Measurements from ENCODE around the gene NGB. TPM values are rescaled to one million over a fixed set of nuclear protein-coding genes. Genes with fewer than 3 reads are reported as not detected.

NGB gene
- total and polyA plus RNA-seq, 2 donors (not counting 3 experiments of a cell fraction or from before 2014, with no cell fraction given): not detected

- H2AFZ ChIP-seq (ENCODE audit: low read depth, low read length): no peak overlapping the region
- no peak overlapping the region for H3K4me2 ChIP-seq (ENCODE audit: insufficient read depth, low read length)
- no peaks in the 10 kb centered on the region for H4K20me1 ChIP-seq (replicated peaks; ENCODE audit: control insufficient read depth, extremely low read depth, insufficient read depth, low read length)
- no peak for TF ChIP-seq JUN (IDR thresholded peaks at IDR 0.05; ENCODE audit: borderline replicate concordance, insufficient read depth, insufficient read length, low read depth)
- TF ChIP-seq MYC (IDR thresholded peaks at IDR 0.05; ENCODE audit: low read depth, low read length): no peak
- peak; percentile 92 for TF ChIP-seq EZH2 (IDR thresholded peaks at IDR 0.05; ENCODE audit: borderline replicate concordance, low read depth, low read length, severe bottlenecking)
- dilution Hi-C loops (cut with MboI; ENCODE audit: extremely low pct_ligation_motif_present, low sequenced_read_pairs): no loop called here
- no peak overlapping the region for H3K9ac ChIP-seq (replicated peaks; ENCODE audit: extremely low read depth, insufficient read depth, low read length)
- H3K36me3 ChIP-seq (ENCODE audit: control insufficient read depth in 2 of 2, extremely low read depth in 1 of 2, insufficient read depth in 2 of 2, low read length in 2 of 2): no peaks in the 10 kb centered on the region
- BruUV-seq (replicated peaks): no TSS peak
- H3K9me1 ChIP-seq (replicated peaks; ENCODE audit: control insufficient read depth, extremely low read depth, insufficient read depth, low read length): no peaks in the 10 kb centered on the region
- peaks cover 27 to 30% of the 10 kb centered on the region in 2 experiments for H3K27me3 ChIP-seq (ENCODE audit: control insufficient read depth in 2 of 2, insufficient read depth in 2 of 2, low read length in 2 of 2)
- no peak overlapping the region for H3K27ac ChIP-seq (ENCODE audit: insufficient read depth, low read depth, low read length)
- DNase-seq (ENCODE audit: low read depth, low spot score): no peak
- CTCF ChIA-PET: no interaction called here
- no peaks in the 10 kb centered on the region for H3K9me3 ChIP-seq (replicated peaks; ENCODE audit: control insufficient read depth, insufficient read depth, low read length)
- H3K4me3 ChIP-seq (replicated peaks in 1 of 3; ENCODE audit: insufficient read depth in 1 of 3, low read depth in 1 of 3, low read length in 3 of 3): no peak overlapping the region
- H3K79me2 ChIP-seq (ENCODE audit: control insufficient read depth, insufficient read depth, low read length): no peaks in the 10 kb centered on the region
- intact Hi-C loops (cut with micrococcal nuclease): no loop called here
- FAIRE-seq: no peak
- POLR2A ChIA-PET: no interaction called here
- H3K4me1 ChIP-seq (ENCODE audit: control insufficient read depth, extremely low read depth, insufficient read depth, low read length): no peaks in the 10 kb centered on the region
These were observed 469 bp downstream of the NGB start for GRCh38 chr14:77270361-77271112.

GRCh38 chr14:77268989-77269600 lies 1.9 kb downstream of the NGB start:
- no peaks in the 10 kb centered on the region for H3K9me1 ChIP-seq (replicated peaks; ENCODE audit: control insufficient read depth, extremely low read depth, insufficient read depth, low read length)
- H2AFZ ChIP-seq (ENCODE audit: low read depth, low read length): no peak overlapping the region
- POLR2A ChIA-PET: no interaction called here
- dilution Hi-C loops (cut with MboI; ENCODE audit: extremely low pct_ligation_motif_present, low sequenced_read_pairs) (no loop called here), intact Hi-C loops (cut with micrococcal nuclease) (no loop called here)
- no peaks in the 10 kb centered on the region for H3K79me2 ChIP-seq (ENCODE audit: control insufficient read depth, insufficient read depth, low read length)
- CTCF ChIA-PET: interaction anchor here (0.6 kb wide), 1 partner anchor 51 kb away, joined by 3 read pairs; the partner anchor contains the start of gene POMT2
- H3K9me3 ChIP-seq (replicated peaks; ENCODE audit: control insufficient read depth, insufficient read depth, low read length): no peaks in the 10 kb centered on the region
- no peak overlapping the region for H3K4me2 ChIP-seq (ENCODE audit: insufficient read depth, low read length)
- no peak for DNase-seq (ENCODE audit: low read depth, low spot score)
- peaks cover 27 to 30% of the 10 kb centered on the region in 2 experiments for H3K27me3 ChIP-seq (ENCODE audit: control insufficient read depth in 2 of 2, insufficient read depth in 2 of 2, low read length in 2 of 2)
- no peak overlapping the region for H3K9ac ChIP-seq (replicated peaks; ENCODE audit: extremely low read depth, insufficient read depth, low read length)
- BruUV-seq (replicated peaks): no TSS peak
- H4K20me1 ChIP-seq (replicated peaks; ENCODE audit: control insufficient read depth, extremely low read depth, insufficient read depth, low read length): no peaks in the 10 kb centered on the region
- FAIRE-seq: no peak
- no peak overlapping the region for H3K27ac ChIP-seq (ENCODE audit: insufficient read depth, low read depth, low read length)
- H3K4me3 ChIP-seq (replicated peaks in 1 of 3; ENCODE audit: insufficient read depth in 1 of 3, low read depth in 1 of 3, low read length in 3 of 3): no peak overlapping the region
- TF ChIP-seq POLR2AphosphoS5 (IDR thresholded peaks at IDR 0.05; ENCODE audit: insufficient read depth, low read depth, low read length) (no peak), MYC (IDR thresholded peaks at IDR 0.05; ENCODE audit: low read depth, low read length) (no peak), JUN (IDR thresholded peaks at IDR 0.05; ENCODE audit: borderline replicate concordance, insufficient read depth, insufficient read length, low read depth) (no peak), GATA2 (IDR thresholded peaks at IDR 0.05; ENCODE audit: insufficient read depth, insufficient read length, low read depth, low read length) (no peak), CTCF (IDR thresholded peaks at IDR 0.05; ENCODE audit: extremely low read depth in 1 of 2, insufficient read depth in 1 of 2, low read depth in 1 of 2, low read length in 2 of 2) (no peak), FOS (IDR thresholded peaks at IDR 0.05; ENCODE audit: borderline replicate concordance, insufficient read depth, low read length) (no peak), MAX (IDR thresholded peaks at IDR 0.05; ENCODE audit: insufficient read depth, insufficient read length) (no peak), EZH2 (IDR thresholded peaks at IDR 0.05; ENCODE audit: borderline replicate concordance, low read depth, low read length, severe bottlenecking) (no peak), POLR2A (IDR thresholded peaks at IDR 0.05; ENCODE audit: low read depth, low read length) (no peak)
- H3K36me3 ChIP-seq (ENCODE audit: control insufficient read depth in 2 of 2, extremely low read depth in 1 of 2, insufficient read depth in 2 of 2, low read length in 2 of 2): no peaks in the 10 kb centered on the region
- no peaks in the 10 kb centered on the region for H3K4me1 ChIP-seq (ENCODE audit: control insufficient read depth, extremely low read depth, insufficient read depth, low read length)
